Measurements from ENCODE around the gene FBLN2. TPM values are rescaled to one million over a fixed set of nuclear protein-coding genes. Genes with fewer than 3 reads are reported as not detected.

The FBLN2 gene
- total RNA-seq, 2 experiments from 2014 or later = not detected

- H3K4me1 Mint-ChIP-seq (ENCODE audit: low read depth) = no peaks in the 10 kb centered on the region
- no peaks in the 10 kb centered on the region for H3K27me3 Mint-ChIP-seq
- POLR2A ChIA-PET = no interaction called here
- no peak overlapping the region for H3K4me3 Mint-ChIP-seq
- intact Hi-C loops (cut with micrococcal nuclease) = no loop called here
- H3K36me3 Mint-ChIP-seq = no peaks in the 10 kb centered on the region
- DNase-seq = no peak
- CTCF ChIA-PET = no interaction called here
- H3K27ac Mint-ChIP-seq = no peak overlapping the region
- no peaks in the 10 kb centered on the region for H3K9me3 Mint-ChIP-seq
Measured at GRCh38 chr3:13588221-13588701, 39.3 kb downstream of the FBLN2 start.

- POLR2A ChIA-PET = no interaction called here
- no peak overlapping the region for H3K4me3 Mint-ChIP-seq
- no peaks in the 10 kb centered on the region for H3K9me3 Mint-ChIP-seq
- H3K27me3 Mint-ChIP-seq = no peaks in the 10 kb centered on the region
- no peak for DNase-seq
- intact Hi-C loops (cut with micrococcal nuclease) = no loop called here
- CTCF ChIA-PET = interaction anchor here (1.2 kb wide), 2 partner anchors 61 to 93 kb away, joined by 3 to 4 read pairs; no protein-coding TSS in a partner anchor
- H3K4me1 Mint-ChIP-seq (ENCODE audit: low read depth) = no peaks in the 10 kb centered on the region
- no peaks in the 10 kb centered on the region for H3K36me3 Mint-ChIP-seq
- no peak overlapping the region for H3K27ac Mint-ChIP-seq
Measured at GRCh38 chr3:13588993-13589392, 40.1 kb downstream of the FBLN2 start.

- no peaks in the 10 kb centered on the region for H3K27me3 Mint-ChIP-seq
- H3K36me3 Mint-ChIP-seq = no peaks in the 10 kb centered on the region
- H3K4me1 Mint-ChIP-seq (ENCODE audit: low read depth) = no peaks in the 10 kb centered on the region
- intact Hi-C loops (cut with micrococcal nuclease) = no loop called here
- no peak overlapping the region for H3K4me3 Mint-ChIP-seq
- ChIA-PET CTCF (no interaction called here), POLR2A (no interaction called here)
- no peak for DNase-seq
- H3K27ac Mint-ChIP-seq = no peak overlapping the region
- no peaks in the 10 kb centered on the region for H3K9me3 Mint-ChIP-seq
Measured at GRCh38 chr3:13590841-13591520, 42.1 kb downstream of the FBLN2 start.

GRCh38 chr3:13593615-13594014 lies 44.7 kb downstream of the FBLN2 start:
- Mint-ChIP-seq H3K4me3 (no peak overlapping the region), H3K27ac (no peak overlapping the region), H3K9me3 (no peaks in the 10 kb centered on the region), H3K27me3 (peaks cover 10% of the 10 kb centered on the region), H3K36me3 (no peaks in the 10 kb centered on the region), H3K4me1 (ENCODE audit: low read depth) (no peaks in the 10 kb centered on the region)
- ChIA-PET POLR2A (no interaction called here), CTCF (no interaction called here)
- intact Hi-C loops (cut with micrococcal nuclease) = no loop called here
- DNase-seq = no peak

- Mint-ChIP-seq H3K27ac (no peak overlapping the region), H3K4me3 (no peak overlapping the region), H3K4me1 (ENCODE audit: low read depth) (no peaks in the 10 kb centered on the region), H3K27me3 (peaks cover 10% of the 10 kb centered on the region), H3K36me3 (no peaks in the 10 kb centered on the region), H3K9me3 (no peaks in the 10 kb centered on the region)
- POLR2A ChIA-PET = no interaction called here
- intact Hi-C loops (cut with micrococcal nuclease) = no loop called here
- no peak for DNase-seq
- CTCF ChIA-PET = no interaction called here
Measured at GRCh38 chr3:13594146-13594545, 45.2 kb downstream of the FBLN2 start.

GRCh38 chr3:13594991-13595421 lies 46.1 kb downstream of the FBLN2 start:
- Mint-ChIP-seq H3K36me3 (no peaks in the 10 kb centered on the region), H3K27ac (no peak overlapping the region), H3K9me3 (no peaks in the 10 kb centered on the region), H3K27me3 (peaks cover 10% of the 10 kb centered on the region), H3K4me1 (ENCODE audit: low read depth) (no peaks in the 10 kb centered on the region), H3K4me3 (no peak overlapping the region)
- intact Hi-C loops (cut with micrococcal nuclease) = no loop called here
- POLR2A ChIA-PET = no interaction called here
- CTCF ChIA-PET = no interaction called here
- DNase-seq = no peak

- intact Hi-C loops (cut with micrococcal nuclease) = no loop called here
- POLR2A ChIA-PET = no interaction called here
Measured at GRCh38 chr3:13595485-13595884, 46.6 kb downstream of the FBLN2 start.

GRCh38 chr3:13596426-13597205 lies 47.7 kb downstream of the FBLN2 start:
- DNase-seq = no peak
- Mint-ChIP-seq H3K27me3 (peaks cover 10% of the 10 kb centered on the region), H3K9me3 (no peaks in the 10 kb centered on the region), H3K27ac (no peak overlapping the region), H3K4me1 (ENCODE audit: low read depth) (no peaks in the 10 kb centered on the region), H3K36me3 (no peaks in the 10 kb centered on the region), H3K4me3 (no peak overlapping the region)
- POLR2A ChIA-PET = no interaction called here
- intact Hi-C loops (cut with micrococcal nuclease) = no loop called here
- CTCF ChIA-PET = interaction anchor here (1.2 kb wide), 1 partner anchor 100 kb away, joined by 3 read pairs; no protein-coding TSS in a partner anchor

More at GRCh38 chr3:13595485-13595884, 46.6 kb downstream of the FBLN2 start:
- no peak overlapping the region for H3K27ac Mint-ChIP-seq
- H3K9me3 Mint-ChIP-seq = no peaks in the 10 kb centered on the region
- no peaks in the 10 kb centered on the region for H3K4me1 Mint-ChIP-seq (ENCODE audit: low read depth)
- no peak overlapping the region for H3K4me3 Mint-ChIP-seq
- DNase-seq = no peak
- no peaks in the 10 kb centered on the region for H3K36me3 Mint-ChIP-seq
- peaks cover 10% of the 10 kb centered on the region for H3K27me3 Mint-ChIP-seq
- CTCF ChIA-PET = interaction anchor here (1.2 kb wide), 1 partner anchor 99 kb away, joined by 3 read pairs; no protein-coding TSS in a partner anchor

- CTCF ChIA-PET = no interaction called here
Measured at GRCh38 chr3:13597661-13598060, 48.7 kb downstream of the FBLN2 start.

GRCh38 chr3:13598201-13598600 lies 49.3 kb downstream of the FBLN2 start:
- no peaks in the 10 kb centered on the region for H3K36me3 Mint-ChIP-seq
- no peak overlapping the region for H3K27ac Mint-ChIP-seq
- H3K4me1 Mint-ChIP-seq (ENCODE audit: low read depth) = no peaks in the 10 kb centered on the region
- H3K27me3 Mint-ChIP-seq = peaks cover 10% of the 10 kb centered on the region
- ChIA-PET POLR2A (no interaction called here), CTCF (no interaction called here)
- H3K4me3 Mint-ChIP-seq = no peak overlapping the region
- intact Hi-C loops (cut with micrococcal nuclease) = no loop called here
- no peak for DNase-seq
- H3K9me3 Mint-ChIP-seq = no peaks in the 10 kb centered on the region

More at GRCh38 chr3:13597661-13598060, 48.7 kb downstream of the FBLN2 start:
- no peak for DNase-seq
- Mint-ChIP-seq H3K9me3 (no peaks in the 10 kb centered on the region), H3K4me3 (no peak overlapping the region), H3K36me3 (no peaks in the 10 kb centered on the region), H3K27me3 (peaks cover 10% of the 10 kb centered on the region), H3K27ac (no peak overlapping the region), H3K4me1 (ENCODE audit: low read depth) (no peaks in the 10 kb centered on the region)
- POLR2A ChIA-PET = no interaction called here
- intact Hi-C loops (cut with micrococcal nuclease) = no loop called here

- intact Hi-C loops (cut with micrococcal nuclease) = no loop called here
- ChIA-PET CTCF (no interaction called here), POLR2A (no interaction called here)
- Mint-ChIP-seq H3K27me3 (peaks cover 10% of the 10 kb centered on the region), H3K4me1 (ENCODE audit: low read depth) (no peaks in the 10 kb centered on the region), H3K9me3 (no peaks in the 10 kb centered on the region), H3K27ac (no peak overlapping the region), H3K36me3 (no peaks in the 10 kb centered on the region), H3K4me3 (no peak overlapping the region)
- DNase-seq = no peak
Measured at GRCh38 chr3:13598926-13599886, 50.3 kb downstream of the FBLN2 start.

GRCh38 chr3:13599887-13600450 lies 51.0 kb downstream of the FBLN2 start:
- H3K36me3 Mint-ChIP-seq = no peaks in the 10 kb centered on the region
- ChIA-PET CTCF (no interaction called here), POLR2A (no interaction called here)
- H3K27ac Mint-ChIP-seq = no peak overlapping the region
- H3K9me3 Mint-ChIP-seq = no peaks in the 10 kb centered on the region
- no peaks in the 10 kb centered on the region for H3K4me1 Mint-ChIP-seq (ENCODE audit: low read depth)
- H3K4me3 Mint-ChIP-seq = no peak overlapping the region
- H3K27me3 Mint-ChIP-seq = peaks cover 10% of the 10 kb centered on the region
- DNase-seq = no peak
- intact Hi-C loops (cut with micrococcal nuclease) = no loop called here
